A673 (cell line): ENCODE measurements around the gene CLDN18.

ENCODE experiments used
- EZH2 ChIP-seq: fragments of 200-600 bp; sonication (generic); IDR thresholded peaks from 2 replicates; pipeline ENCODE4 v1.6.1; 2017; ENCODE audit warnings: borderline replicate concordance, low read depth, mild to moderate bottlenecking, mixed read lengths, antibody characterized with exemption, low read length; ENCODE audit not compliant: poor library complexity, severe bottlenecking
- TF ChIP-seq, protein P1 (sequence below): fragments of 300-800, 200-600 bp; sonication (generic); conservative IDR thresholded peaks from 2 replicates; pipeline ENCODE4 v1.5.1; 2017; ENCODE audit warnings: low read depth, mild to moderate bottlenecking, antibody characterized with exemption, low read length, moderate library complexity, mixed read lengths

DNA sequence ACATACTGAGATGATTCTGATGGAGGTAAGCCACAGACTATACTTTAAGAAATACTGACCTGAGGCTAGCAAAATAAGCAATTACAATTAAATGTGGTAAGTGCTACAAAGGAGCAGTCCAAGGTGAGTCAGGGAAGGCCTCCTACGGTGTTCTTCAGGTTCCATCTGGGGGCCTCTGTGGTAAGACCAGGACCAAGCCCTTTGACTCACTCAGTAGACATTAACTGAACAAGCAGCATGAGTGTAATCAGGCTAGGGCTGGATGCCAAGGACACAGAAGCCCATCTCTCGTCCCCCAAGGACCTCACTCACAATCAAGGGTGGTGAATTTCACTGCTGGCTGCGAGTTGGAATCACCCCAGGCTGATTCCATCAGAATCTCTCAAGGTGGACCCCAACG lies 68.1 kb downstream of the CLDN18 start:
- TF ChIP-seq, protein P1, sequence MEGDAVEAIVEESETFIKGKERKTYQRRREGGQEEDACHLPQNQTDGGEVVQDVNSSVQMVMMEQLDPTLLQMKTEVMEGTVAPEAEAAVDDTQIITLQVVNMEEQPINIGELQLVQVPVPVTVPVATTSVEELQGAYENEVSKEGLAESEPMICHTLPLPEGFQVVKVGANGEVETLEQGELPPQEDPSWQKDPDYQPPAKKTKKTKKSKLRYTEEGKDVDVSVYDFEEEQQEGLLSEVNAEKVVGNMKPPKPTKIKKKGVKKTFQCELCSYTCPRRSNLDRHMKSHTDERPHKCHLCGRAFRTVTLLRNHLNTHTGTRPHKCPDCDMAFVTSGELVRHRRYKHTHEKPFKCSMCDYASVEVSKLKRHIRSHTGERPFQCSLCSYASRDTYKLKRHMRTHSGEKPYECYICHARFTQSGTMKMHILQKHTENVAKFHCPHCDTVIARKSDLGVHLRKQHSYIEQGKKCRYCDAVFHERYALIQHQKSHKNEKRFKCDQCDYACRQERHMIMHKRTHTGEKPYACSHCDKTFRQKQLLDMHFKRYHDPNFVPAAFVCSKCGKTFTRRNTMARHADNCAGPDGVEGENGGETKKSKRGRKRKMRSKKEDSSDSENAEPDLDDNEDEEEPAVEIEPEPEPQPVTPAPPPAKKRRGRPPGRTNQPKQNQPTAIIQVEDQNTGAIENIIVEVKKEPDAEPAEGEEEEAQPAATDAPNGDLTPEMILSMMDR, result no peak
- no peak for TF ChIP-seq EZH2
